Neural progenitor cell (in vitro differentiated cells): ENCODE data around the gene PYGB.

Experiments used
- CTCF ChIP-seq: fragments of 200-600 bp; sonication (generic); IDR thresholded peaks from 2 replicates; pipeline ENCODE4 v1.5.1; 2017; ENCODE audit warnings: antibody characterized with exemption, mild to moderate bottlenecking
- EZH2 ChIP-seq: fragments of 200-600 bp; sonication (generic); IDR thresholded peaks from 2 replicates; pipeline ENCODE4 v1.6.1; 2017; ENCODE audit warnings: antibody characterized with exemption, mild to moderate bottlenecking, moderate library complexity

- no peak for TF ChIP-seq CTCF
- no peak for TF ChIP-seq EZH2
Measured at GRCh38 chr20:25303292-25304024, 55.6 kb downstream of the PYGB start.
